ENCODE results near the gene EYS.

The EYS gene

GRCh38 chr6:63745784-63746183, 1961.2 kb downstream of the EYS start:
- Histone ChIP-seq H3K4me1 (ENCODE audit: insufficient read depth, poor library complexity, severe bottlenecking) (peaks cover 15% of the 10 kb centered on the region), H3K9me3 (ENCODE audit: severe bottlenecking) (no peaks in the 10 kb centered on the region), H3K4me3 (ENCODE audit: severe bottlenecking) (no peak overlapping the region), H3K36me3 (ENCODE audit: low read depth) (no peaks in the 10 kb centered on the region), H3K27ac (ENCODE audit: poor library complexity, severe bottlenecking) (no peak overlapping the region), H3K27me3 (ENCODE audit: insufficient read depth, poor library complexity, severe bottlenecking) (no peaks in the 10 kb centered on the region)
- DNase-seq (ENCODE audit: low spot score), result no peak
- no peak for ATAC-seq (ENCODE audit: low read depth)
- TF ChIP-seq CTCF (IDR thresholded peaks at IDR 0.05; ENCODE audit: poor library complexity, severe bottlenecking), result no peak

- no peak for TF ChIP-seq CTCF (IDR thresholded peaks at IDR 0.05; ENCODE audit: poor library complexity, severe bottlenecking)
- H3K4me3 ChIP-seq (ENCODE audit: severe bottlenecking), result no peak overlapping the region
- peaks cover 24% of the 10 kb centered on the region for H3K4me1 ChIP-seq (ENCODE audit: insufficient read depth, poor library complexity, severe bottlenecking)
- DNase-seq (ENCODE audit: low spot score) (no peak), ATAC-seq (ENCODE audit: low read depth) (no peak)
- H3K36me3 ChIP-seq (ENCODE audit: low read depth), result no peaks in the 10 kb centered on the region
- H3K27ac ChIP-seq (ENCODE audit: poor library complexity, severe bottlenecking), result no peak overlapping the region
- no peaks in the 10 kb centered on the region for H3K9me3 ChIP-seq (ENCODE audit: severe bottlenecking)
- H3K27me3 ChIP-seq (ENCODE audit: insufficient read depth, poor library complexity, severe bottlenecking), result no peaks in the 10 kb centered on the region
Observed at GRCh38 chr6:63744810-63745209, 1962.2 kb downstream of the EYS start.

GRCh38 chr6:63743691-63744090, 1963.3 kb downstream of the EYS start:
- H3K36me3 ChIP-seq (ENCODE audit: low read depth), result no peaks in the 10 kb centered on the region
- H3K4me3 ChIP-seq (ENCODE audit: severe bottlenecking), result no peak overlapping the region
- no peak for DNase-seq (ENCODE audit: low spot score)
- ATAC-seq (ENCODE audit: low read depth), result no peak
- H3K9me3 ChIP-seq (ENCODE audit: severe bottlenecking), result no peaks in the 10 kb centered on the region
- no peak overlapping the region for H3K27ac ChIP-seq (ENCODE audit: poor library complexity, severe bottlenecking)
- no peaks in the 10 kb centered on the region for H3K27me3 ChIP-seq (ENCODE audit: insufficient read depth, poor library complexity, severe bottlenecking)
- peaks cover 27% of the 10 kb centered on the region for H3K4me1 ChIP-seq (ENCODE audit: insufficient read depth, poor library complexity, severe bottlenecking)
- no peak for TF ChIP-seq CTCF (IDR thresholded peaks at IDR 0.05; ENCODE audit: poor library complexity, severe bottlenecking)

- Histone ChIP-seq H3K36me3 (ENCODE audit: low read depth) (no peaks in the 10 kb centered on the region), H3K27ac (ENCODE audit: poor library complexity, severe bottlenecking) (no peak overlapping the region), H3K9me3 (ENCODE audit: severe bottlenecking) (no peaks in the 10 kb centered on the region), H3K4me1 (ENCODE audit: insufficient read depth, poor library complexity, severe bottlenecking) (peaks cover 27% of the 10 kb centered on the region), H3K4me3 (ENCODE audit: severe bottlenecking) (no peak overlapping the region), H3K27me3 (ENCODE audit: insufficient read depth, poor library complexity, severe bottlenecking) (no peaks in the 10 kb centered on the region)
- DNase-seq (ENCODE audit: low spot score) (no peak), ATAC-seq (ENCODE audit: low read depth) (peak; percentile 73)
- TF ChIP-seq CTCF (IDR thresholded peaks at IDR 0.05; ENCODE audit: poor library complexity, severe bottlenecking), result no peak
Observed at GRCh38 chr6:63742060-63742459, 1965.0 kb downstream of the EYS start.

GRCh38 chr6:63740709-63741108, 1966.3 kb downstream of the EYS start:
- peaks cover 27% of the 10 kb centered on the region for H3K4me1 ChIP-seq (ENCODE audit: insufficient read depth, poor library complexity, severe bottlenecking)
- DNase-seq (ENCODE audit: low spot score) (no peak), ATAC-seq (ENCODE audit: low read depth) (peak; percentile 87)
- no peaks in the 10 kb centered on the region for H3K9me3 ChIP-seq (ENCODE audit: severe bottlenecking)
- H3K4me3 ChIP-seq (ENCODE audit: severe bottlenecking), result no peak overlapping the region
- no peak for TF ChIP-seq CTCF (IDR thresholded peaks at IDR 0.05; ENCODE audit: poor library complexity, severe bottlenecking)
- H3K36me3 ChIP-seq (ENCODE audit: low read depth), result no peaks in the 10 kb centered on the region
- peak overlapping the region; percentile 26 for H3K27ac ChIP-seq (ENCODE audit: poor library complexity, severe bottlenecking)
- H3K27me3 ChIP-seq (ENCODE audit: insufficient read depth, poor library complexity, severe bottlenecking), result no peaks in the 10 kb centered on the region

All from RWPE2 (cell line).